AG09309 (cell line): ENCODE data around the gene ACOT11.
A peak's percentile ranks its signal among the peaks of the same experiment; 100 is the strongest.

Experiments used
- DNase-seq: peaks from one replicate; pipeline ENCODE4 v3.0.0-alpha.2; 2010; ENCODE audit warnings: low read depth
- H3K4me3 ChIP-seq: 2 replicates; pipeline ENCODE4 v1.5.1; 2011; ENCODE audit warnings: mild to moderate bottlenecking, low read depth, low read length, moderate library complexity; ENCODE audit not compliant: control insufficient read depth
- CTCF ChIP-seq: IDR thresholded peaks from 2 replicates; pipeline ENCODE4 v1.5.1; 2011; ENCODE audit warnings: mild to moderate bottlenecking, low read depth, low read length, inconsistent platforms; ENCODE audit not compliant: insufficient read depth, control insufficient read depth; ENCODE audit errors: missing control alignments

Gene ACOT11

GRCh38 chr1:54537611-54538010 is 10.4 kb upstream of the ACOT11 start:
- no peak for TF ChIP-seq CTCF
- H3K4me3 ChIP-seq: no peak overlapping the region
- no peak for DNase-seq

- TF ChIP-seq CTCF: no peak
- no peak for DNase-seq
- no peak overlapping the region for H3K4me3 ChIP-seq
These were observed 9.5 kb upstream of the ACOT11 start for GRCh38 chr1:54538538-54538937.

GRCh38 chr1:54540582-54541295 is 7.3 kb upstream of the ACOT11 start:
- TF ChIP-seq CTCF: no peak

GRCh38 chr1:54542120-54542961 is 5.7 kb upstream of the ACOT11 start:
- peak overlapping the region; percentile 32 for H3K4me3 ChIP-seq
- no peak for TF ChIP-seq CTCF
- no peak for DNase-seq

More at GRCh38 chr1:54540582-54541295, 7.3 kb upstream of the ACOT11 start:
- H3K4me3 ChIP-seq: no peak overlapping the region
- DNase-seq: no peak

GRCh38 chr1:54542962-54543539 is 5.0 kb upstream of the ACOT11 start:
- no peak overlapping the region for H3K4me3 ChIP-seq
- no peak for DNase-seq
- no peak for TF ChIP-seq CTCF

- DNase-seq: peak; percentile 37
- TF ChIP-seq CTCF: no peak
- no peak overlapping the region for H3K4me3 ChIP-seq
These were observed 4.1 kb upstream of the ACOT11 start for GRCh38 chr1:54543729-54544496.
